ENCODE data around the gene GOLT1B. TPM values are rescaled to one million over a fixed set of nuclear protein-coding genes. Genes with fewer than 3 reads are reported as not detected.

The GOLT1B gene
- total RNA-seq, 4 donors from 2014 or later = 11.8 to 24.7 (median 21.6) TPM

- H3K27ac ChIP-seq (replicated peaks in 1 of 4) = no peak overlapping the region
Observed at GRCh38 chr12:21516281-21516680, 14.7 kb downstream of the GOLT1B start.

GRCh38 chr12:21518451-21518850 lies 16.9 kb downstream of the GOLT1B start:
- Histone ChIP-seq H3K4me1 (no peaks in the 10 kb centered on the region), H3K27ac (replicated peaks in 1 of 4) (no peak overlapping the region), H3K36me3 (peaks cover 11 to 39% (median 22%) of the 10 kb centered on the region in 4 donors), H3K27me3 (no peaks in the 10 kb centered on the region), H3K9me3 (no peaks in the 10 kb centered on the region), H3K4me3 (no peak overlapping the region)
- intact Hi-C loops (cut with DNase I) = no loop called here
- no peak for DNase-seq (ENCODE audit: extremely low spot score)
- TF ChIP-seq POLR2AphosphoS5 (IDR thresholded peaks at IDR 0.05) = no peak
- no peak for TF ChIP-seq EP300 (IDR thresholded peaks at IDR 0.05)
- no peak for TF ChIP-seq CTCF (IDR thresholded peaks at IDR 0.05)
- TF ChIP-seq POLR2A (IDR thresholded peaks at IDR 0.05; ENCODE audit: low read depth) = no peak
- WGBS = 89% methylated on average over 3 of the region's 3 CpGs

More at GRCh38 chr12:21516281-21516680, 14.7 kb downstream of the GOLT1B start:
- no peaks in the 10 kb centered on the region for H3K4me1 ChIP-seq
- H3K27me3 ChIP-seq = no peaks in the 10 kb centered on the region
- no peaks in the 10 kb centered on the region for H3K9me3 ChIP-seq
- no peak for DNase-seq (ENCODE audit: extremely low spot score)
- intact Hi-C loops (cut with DNase I) = no loop called here
- TF ChIP-seq CTCF (IDR thresholded peaks at IDR 0.05) (no peak), EP300 (IDR thresholded peaks at IDR 0.05) (no peak), POLR2AphosphoS5 (IDR thresholded peaks at IDR 0.05) (no peak), POLR2A (IDR thresholded peaks at IDR 0.05; ENCODE audit: low read depth) (no peak)
- H3K36me3 ChIP-seq = peaks cover 14 to 56% (median 36%) of the 10 kb centered on the region in 4 donors
- 88% methylated on average over 2 of the region's 2 CpGs for WGBS
- no peak overlapping the region for H3K4me3 ChIP-seq

GRCh38 chr12:21521541-21521940 lies 20.0 kb downstream of the GOLT1B start:
- DNase-seq (ENCODE audit: extremely low spot score) = no peak
- Histone ChIP-seq H3K9me3 (no peaks in the 10 kb centered on the region), H3K4me1 (no peaks in the 10 kb centered on the region), H3K27ac (replicated peaks in 1 of 4) (no peak overlapping the region), H3K4me3 (no peak overlapping the region), H3K36me3 (peaks cover 0 to 9% (median 4%) of the 10 kb centered on the region in 4 donors), H3K27me3 (no peaks in the 10 kb centered on the region)
- intact Hi-C loops (cut with DNase I) = no loop called here
- 63% methylated on average over 1 of the region's 1 CpG for WGBS
- TF ChIP-seq POLR2A (IDR thresholded peaks at IDR 0.05; ENCODE audit: low read depth) (no peak), EP300 (IDR thresholded peaks at IDR 0.05) (no peak), POLR2AphosphoS5 (IDR thresholded peaks at IDR 0.05) (no peak), CTCF (IDR thresholded peaks at IDR 0.05) (no peak)

GRCh38 chr12:21523148-21523547 lies 21.6 kb downstream of the GOLT1B start:
- Histone ChIP-seq H3K27me3 (no peaks in the 10 kb centered on the region), H3K4me1 (peaks cover 3 to 14% (median 13%) of the 10 kb centered on the region in 4 donors), H3K27ac (replicated peaks in 1 of 4) (no peak overlapping the region), H3K9me3 (no peaks in the 10 kb centered on the region), H3K4me3 (no peak overlapping the region), H3K36me3 (no peaks in the 10 kb centered on the region)
- intact Hi-C loops (cut with DNase I) = no loop called here
- TF ChIP-seq POLR2AphosphoS5 (IDR thresholded peaks at IDR 0.05) = no peak
- TF ChIP-seq POLR2A (IDR thresholded peaks at IDR 0.05; ENCODE audit: low read depth) = no peak
- DNase-seq (ENCODE audit: extremely low spot score) = no peak

GRCh38 chr12:21526053-21526452 lies 24.5 kb downstream of the GOLT1B start, which contains the start of gene SPX:
Gene SPX (plus strand): TSS chr12:21526296. CDS start chr12:21526473, 177 bp downstream.
- H3K9me3 ChIP-seq = no peaks in the 10 kb centered on the region
- H3K36me3 ChIP-seq = no peaks in the 10 kb centered on the region
- 94% methylated on average over 1 of the region's 1 CpG for WGBS
- H3K27me3 ChIP-seq = no peaks in the 10 kb centered on the region
- no peak for DNase-seq (ENCODE audit: extremely low spot score)
- peak within 1 kb of the TSS in 2 of 4 donors; percentile 64 to 65 for H3K27ac ChIP-seq (replicated peaks in 1 of 4)
- intact Hi-C loops (cut with DNase I) = no loop called here
- TF ChIP-seq POLR2AphosphoS5 (IDR thresholded peaks at IDR 0.05) = no peak
- TF ChIP-seq CTCF (IDR thresholded peaks at IDR 0.05) = no peak
- no peak for TF ChIP-seq POLR2A (IDR thresholded peaks at IDR 0.05; ENCODE audit: low read depth)
- TF ChIP-seq EP300 (IDR thresholded peaks at IDR 0.05) = no peak
- peaks cover 11 to 33% (median 30%) of the 10 kb centered on the region in 4 donors for H3K4me1 ChIP-seq
- H3K4me3 ChIP-seq = peak within 1 kb of the TSS; percentile 62 to 75 (median 68)
